IMR-90 (cell line): Measurements from ENCODE around the gene RARB. TPM values are rescaled to one million over a fixed set of nuclear protein-coding genes. Genes with fewer than 3 reads are reported as not detected.

ENCODE experiments used
- ATAC-seq: fragments of 200-7000 bp; cut with Tn5 transposase; 2 replicates; pipeline ENCODE4 v1.9.1; 2020; ENCODE audit warnings: low read depth, mild to moderate bottlenecking, moderate library complexity
- BruUV-seq: library from RNA; stranded (reverse); fragments of 400-500 nt; replicated peaks from 2 replicates; lab custom pipeline; 2021; lab: Mats Ljungman, UMichigan
- CTCF ChIA-PET: fragments of 300-600 bp; formaldehyde crosslinking; extraction: SDS; loops from one replicate; lab custom pipeline; 2021; ENCODE audit warnings: antibody characterized with exemption; lab: Yijun Ruan, JAX
- POLR2A ChIA-PET: fragments of 300-600 bp; sonication (Branson Sonifier 250); formaldehyde crosslinking; loops from one replicate; lab custom pipeline; 2022; ENCODE audit warnings: antibody characterized with exemption; ENCODE audit not compliant: unreplicated experiment; lab: Charles Lee
- DNase-seq: peaks from one replicate; pipeline ENCODE4 v3.0.0; 2013
- H2AFZ ChIP-seq: replicated peaks from 2 replicates; pipeline ENCODE3; 2013; ENCODE audit warnings: low read length, mild to moderate bottlenecking; ENCODE audit not compliant: poor library complexity
- H2AK5ac ChIP-seq: 2 replicates; pipeline ENCODE4 v1.6.1; 2013; ENCODE audit warnings: low read depth, low read length, inconsistent platforms
- H2AK9ac ChIP-seq: replicated peaks from 2 replicates; pipeline ENCODE3; 2013; ENCODE audit warnings: mild to moderate bottlenecking, low read depth, low read length, moderate library complexity; ENCODE audit not compliant: poor library complexity
- H2BK120ac ChIP-seq: 2 replicates; pipeline ENCODE4 v1.6.1; 2013; ENCODE audit warnings: low read depth, low read length, inconsistent platforms
- H2BK15ac ChIP-seq: 3 replicates; pipeline ENCODE4 v1.6.1; 2013; ENCODE audit warnings: low read depth, low read length, inconsistent platforms
- H2BK20ac ChIP-seq: 2 replicates; pipeline ENCODE4 v1.6.1; 2013; ENCODE audit warnings: low read depth, mild to moderate bottlenecking, inconsistent platforms, low read length, moderate library complexity
- H2BK5ac ChIP-seq: 2 replicates; pipeline ENCODE4 v1.6.1; 2013; ENCODE audit warnings: mild to moderate bottlenecking, low read depth, low read length, inconsistent platforms; ENCODE audit not compliant: poor library complexity, severe bottlenecking
- H3K14ac ChIP-seq: replicated peaks from 2 replicates; pipeline ENCODE4 v1.6.1; 2013; ENCODE audit warnings: low read depth, low read length, inconsistent platforms
- H3K18ac ChIP-seq: 2 replicates; pipeline ENCODE4 v1.6.1; 2013; ENCODE audit warnings: low read depth, low read length, control low read depth
- H3K23ac ChIP-seq: 2 replicates; pipeline ENCODE4 v1.6.1; 2013; ENCODE audit warnings: low read depth, low read length, inconsistent platforms
- H3K27ac ChIP-seq: 2 replicates; pipeline ENCODE4 v1.5.1; 2013; ENCODE audit warnings: mild to moderate bottlenecking, control low read depth, low read length; ENCODE audit not compliant: insufficient read depth
- H3K27me3 ChIP-seq: 2 replicates; pipeline ENCODE4 v1.6.1; 2013; ENCODE audit warnings: low read length; ENCODE audit not compliant: control insufficient read depth, insufficient read depth
- H3K36me3 ChIP-seq: 2 replicates; pipeline ENCODE4 v1.6.1; 2013; ENCODE audit warnings: low read length, mixed read lengths; ENCODE audit not compliant: control insufficient read depth, insufficient read depth
- H3K4ac ChIP-seq: 2 replicates; pipeline ENCODE4 v1.6.1; 2013; ENCODE audit warnings: low read depth, low read length, inconsistent platforms
- H3K4me1 ChIP-seq: 2 replicates; pipeline ENCODE4 v1.6.1; 2013; ENCODE audit warnings: low read length, mixed read lengths; ENCODE audit not compliant: control insufficient read depth, insufficient read depth
- H3K4me2 ChIP-seq: 2 replicates; pipeline ENCODE4 v1.6.1; 2013; ENCODE audit warnings: low read depth, mild to moderate bottlenecking, control low read depth, low read length, moderate library complexity
- H3K4me3 ChIP-seq: 2 replicates; pipeline ENCODE4 v1.5.1; 2013; ENCODE audit warnings: low read depth, mild to moderate bottlenecking, control low read depth, low read length, moderate library complexity; ENCODE audit not compliant: insufficient read depth
- H3K56ac ChIP-seq: 2 replicates; pipeline ENCODE4 v1.6.1; 2013; ENCODE audit warnings: low read length, inconsistent platforms; ENCODE audit not compliant: insufficient read depth; ENCODE audit errors: extremely low read depth
- H3K79me1 ChIP-seq, 2 experiments: 2 replicates each; pipeline ENCODE4 v1.6.1; 2013; ENCODE audit warnings: low read length in 2 of 2, inconsistent platforms in 1 of 2, low read depth in 1 of 2
- H3K9ac ChIP-seq: 2 replicates; pipeline ENCODE4 v1.6.1; 2013; ENCODE audit warnings: low read depth, low read length, control low read depth
- H3K9me1 ChIP-seq: 2 replicates; pipeline ENCODE4 v1.6.1; 2013; ENCODE audit warnings: low read length, inconsistent platforms; ENCODE audit not compliant: insufficient read depth
- H3K9me3 ChIP-seq: 2 replicates; pipeline ENCODE4 v1.6.1; 2013; ENCODE audit warnings: low read length; ENCODE audit not compliant: control insufficient read depth, insufficient read depth
- H4K20me1 ChIP-seq: 2 replicates; pipeline ENCODE4 v1.6.1; 2013; ENCODE audit warnings: low read length, inconsistent platforms; ENCODE audit not compliant: insufficient read depth
- H4K5ac ChIP-seq: 2 replicates; pipeline ENCODE4 v1.6.1; 2013; ENCODE audit warnings: mild to moderate bottlenecking, low read depth, low read length, control low read depth
- H4K8ac ChIP-seq, 2 experiments: 2 replicates each; pipeline ENCODE4 v1.6.1; 2013; ENCODE audit warnings: low read depth in 2 of 2, low read length in 2 of 2, control low read depth in 1 of 2, inconsistent platforms in 1 of 2
- H4K91ac ChIP-seq: 2 replicates; pipeline ENCODE4 v1.6.1; 2013; ENCODE audit warnings: low read depth, low read length, inconsistent platforms; ENCODE audit not compliant: insufficient read depth
- BHLHE40 ChIP-seq: fragments of 150-350 bp; IDR thresholded peaks from 2 replicates; pipeline ENCODE4 v1.6.1; 2016; ENCODE audit warnings: mild to moderate bottlenecking, low read depth, low read length
- CEBPB ChIP-seq: IDR thresholded peaks from 2 replicates; pipeline ENCODE4 v1.6.1; 2012; ENCODE audit warnings: low read depth, low read length, improper control_type of control experiment
- CHD1 ChIP-seq: IDR thresholded peaks from 2 replicates; pipeline ENCODE4 v1.6.1; 2012; ENCODE audit warnings: low read depth, low read length, improper control_type of control experiment
- ELK1 ChIP-seq: fragments of 150-350 bp; IDR thresholded peaks from 2 replicates; pipeline ENCODE4 v1.6.1; 2016; ENCODE audit warnings: low read depth, mild to moderate bottlenecking, low read length, moderate library complexity, borderline replicate concordance
- FOS ChIP-seq: fragments of 150-350 bp; IDR thresholded peaks from 2 replicates; pipeline ENCODE4 v1.6.1; 2016; ENCODE audit warnings: low read depth, low read length
- MAFK ChIP-seq: IDR thresholded peaks from 2 replicates; pipeline ENCODE4 v1.6.1; 2012; ENCODE audit warnings: low read depth, low read length, improper control_type of control experiment
- MAZ ChIP-seq: IDR thresholded peaks from 2 replicates; pipeline ENCODE4 v1.6.1; 2012; ENCODE audit warnings: low read depth, mild to moderate bottlenecking, low read length, improper control_type of control experiment, moderate library complexity, borderline replicate concordance
- MXI1 ChIP-seq: IDR thresholded peaks from 2 replicates; pipeline ENCODE4 v1.6.1; 2012; ENCODE audit warnings: low read depth, mild to moderate bottlenecking, low read length, moderate library complexity, borderline replicate concordance
- NFE2L2 ChIP-seq: fragments of 150-350 bp; IDR thresholded peaks from 2 replicates; pipeline ENCODE4 v1.6.1; 2016; ENCODE audit warnings: low read depth, mild to moderate bottlenecking, low read length
- POLR2A ChIP-seq: IDR thresholded peaks from 2 replicates; pipeline ENCODE4 v1.6.1; 2012; ENCODE audit warnings: mild to moderate bottlenecking, low read depth, low read length
- RAD21 ChIP-seq: IDR thresholded peaks from 2 replicates; pipeline ENCODE4 v1.6.1; 2012; ENCODE audit warnings: low read length, improper control_type of control experiment
- RCOR1 ChIP-seq: IDR thresholded peaks from 2 replicates; pipeline ENCODE4 v1.6.1; 2012; ENCODE audit warnings: mild to moderate bottlenecking, low read length, improper control_type of control experiment; ENCODE audit not compliant: insufficient replicate concordance
- RFX5 ChIP-seq: IDR thresholded peaks from 2 replicates; pipeline ENCODE4 v1.8.0; 2012; ENCODE audit warnings: low read depth, mild to moderate bottlenecking, low read length, moderate library complexity
- SMC3 ChIP-seq: fragments of 150-350 bp; IDR thresholded peaks from 2 replicates; pipeline ENCODE4 v1.6.1; 2016; ENCODE audit warnings: low read depth, mild to moderate bottlenecking, antibody characterized with exemption, low read length, moderate library complexity
- USF2 ChIP-seq: fragments of 150-350 bp; IDR thresholded peaks from 2 replicates; pipeline ENCODE4 v1.6.1; 2017; ENCODE audit warnings: mild to moderate bottlenecking, antibody characterized with exemption, low read length, low read depth
- WGBS, 2 experiments: methylation state at CpG; one replicate each; pipeline versions ENCODE4 v1.1.5 to v1.1.7; 2013; ENCODE audit warnings: missing lambda C conversion rate in 2 of 2; ENCODE audit not compliant: insufficient read length in 1 of 2; ENCODE audit errors: extremely low coverage in 2 of 2; 5-methylcytosine and 5-hydroxymethylcytosine counted together
- dilution Hi-C: fragments of 300-500 bp; cut with HindIII; formaldehyde crosslinking; loops from one replicate; pipeline ENCODE4 v1.14.3; 2018; ENCODE audit warnings: low sequenced_read_pairs; ENCODE audit not compliant: unreplicated experiment
- in situ Hi-C: fragments of 300-500 bp; cut with MboI; formaldehyde crosslinking; loops from 3 replicates; pipeline ENCODE4 v1.14.3; 2019; ENCODE audit warnings: low sequenced_read_pairs, inconsistent platforms, mixed read lengths
- intact Hi-C: fragments of 100-400 bp; cut with micrococcal nuclease; formaldehyde crosslinking; loops from 2 replicates; pipeline ENCODE4 v1.10.0; 2022
- polyA plus RNA-seq, 3 experiments: library from polyadenylated mRNA; depleted of rRNA; stranded (reverse); fragments of >200 nt; gene quantifications; 2 replicates each; pipeline ENCODE4 v1.2.3, GENCODE V29; 2012; ENCODE audit warnings: low replicate concordance in 1 of 3
- total RNA-seq: library from RNA; depleted of rRNA; stranded (reverse); fragments of >200 nt; gene quantifications from 2 replicates; pipeline ENCODE4 v1.2.3, GENCODE V29; 2012
- TF ChIP-seq, protein P1 (sequence below): conservative IDR thresholded peaks from 2 replicates; pipeline ENCODE4 v1.5.1; 2012; ENCODE audit warnings: mild to moderate bottlenecking, low read depth, low read length, improper control_type of control experiment

Gene RARB
- total and polyA plus RNA-seq, 2 of the 4 experiments (the other 2 are of a cell fraction): 0.53 to 1.4 TPM

- no peaks in the 10 kb centered on the region for H3K79me1 ChIP-seq
- ChIA-PET CTCF (no interaction called here), POLR2A (no interaction called here)
- no peak for ATAC-seq
- H2BK20ac ChIP-seq: no peak overlapping the region
- no peak overlapping the region for H3K4me2 ChIP-seq
- no peak overlapping the region for H3K27ac ChIP-seq
- no peak overlapping the region for H3K14ac ChIP-seq
- no TSS peak for BruUV-seq
- no peak overlapping the region for H3K4ac ChIP-seq
- dilution Hi-C loops (no loop called here), in situ Hi-C loops (loop anchor here (10.0 to 25.0 kb wide), 2 partner anchors 622 to 1325 kb away; no protein-coding TSS in a partner anchor), intact Hi-C loops (no loop called here)
- H3K23ac ChIP-seq: no peak overlapping the region
- no peaks in the 10 kb centered on the region for H3K9me3 ChIP-seq
- H2AFZ ChIP-seq: no peak overlapping the region
- no peak overlapping the region for H2BK120ac ChIP-seq
- H3K9ac ChIP-seq: no peak overlapping the region
- no peak overlapping the region for H2AK5ac ChIP-seq
- H3K4me1 ChIP-seq: peaks cover 2% of the 10 kb centered on the region
- H4K8ac ChIP-seq: no peak overlapping the region
- H2BK5ac ChIP-seq: no peak overlapping the region
- peaks cover 10% of the 10 kb centered on the region for H3K9me1 ChIP-seq
- no peaks in the 10 kb centered on the region for H3K27me3 ChIP-seq
- H3K56ac ChIP-seq: no peak overlapping the region
- DNase-seq: no peak
- no peaks in the 10 kb centered on the region for H3K36me3 ChIP-seq
- WGBS, 2 experiments: no CpG with 5 or more reads among the region's 1 CpG
- no peak overlapping the region for H2AK9ac ChIP-seq
- TF ChIP-seq USF2: no peak
- TF ChIP-seq POLR2A: no peak
- TF ChIP-seq CEBPB: no peak
- TF ChIP-seq RAD21: no peak
- no peak for TF ChIP-seq ELK1
- no peak for TF ChIP-seq NFE2L2
- TF ChIP-seq RFX5: no peak
- no peak for TF ChIP-seq SMC3
- no peak for TF ChIP-seq FOS
- TF ChIP-seq, protein P1, sequence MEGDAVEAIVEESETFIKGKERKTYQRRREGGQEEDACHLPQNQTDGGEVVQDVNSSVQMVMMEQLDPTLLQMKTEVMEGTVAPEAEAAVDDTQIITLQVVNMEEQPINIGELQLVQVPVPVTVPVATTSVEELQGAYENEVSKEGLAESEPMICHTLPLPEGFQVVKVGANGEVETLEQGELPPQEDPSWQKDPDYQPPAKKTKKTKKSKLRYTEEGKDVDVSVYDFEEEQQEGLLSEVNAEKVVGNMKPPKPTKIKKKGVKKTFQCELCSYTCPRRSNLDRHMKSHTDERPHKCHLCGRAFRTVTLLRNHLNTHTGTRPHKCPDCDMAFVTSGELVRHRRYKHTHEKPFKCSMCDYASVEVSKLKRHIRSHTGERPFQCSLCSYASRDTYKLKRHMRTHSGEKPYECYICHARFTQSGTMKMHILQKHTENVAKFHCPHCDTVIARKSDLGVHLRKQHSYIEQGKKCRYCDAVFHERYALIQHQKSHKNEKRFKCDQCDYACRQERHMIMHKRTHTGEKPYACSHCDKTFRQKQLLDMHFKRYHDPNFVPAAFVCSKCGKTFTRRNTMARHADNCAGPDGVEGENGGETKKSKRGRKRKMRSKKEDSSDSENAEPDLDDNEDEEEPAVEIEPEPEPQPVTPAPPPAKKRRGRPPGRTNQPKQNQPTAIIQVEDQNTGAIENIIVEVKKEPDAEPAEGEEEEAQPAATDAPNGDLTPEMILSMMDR: no peak
- TF ChIP-seq CHD1: no peak
- no peak for TF ChIP-seq RCOR1
- TF ChIP-seq MAFK: no peak
- TF ChIP-seq MXI1: no peak
- no peak for TF ChIP-seq BHLHE40
- TF ChIP-seq MAZ: no peak
- H2BK15ac ChIP-seq: no peak overlapping the region
- no peak overlapping the region for H3K4me3 ChIP-seq
- no peak overlapping the region for H4K5ac ChIP-seq
- no peak overlapping the region for H4K91ac ChIP-seq
- no peaks in the 10 kb centered on the region for H4K20me1 ChIP-seq
- H3K18ac ChIP-seq: no peak overlapping the region
Observed at GRCh38 chr3:25587094-25587493, 159.0 kb downstream of the RARB start.
